ENCODE results near the gene RUSC1. TPM values are rescaled to one million over a fixed set of nuclear protein-coding genes. Genes with fewer than 3 reads are reported as not detected.

Gene RUSC1
- total and polyA plus RNA-seq, 2 of the 8 experiments (the other 6 are each of a cell fraction or from before 2014, with no cell fraction given): 54.6 to 90.4 TPM

- Histone ChIP-seq H4K5ac (ENCODE audit: insufficient read length, low read depth, low read length) (no peak overlapping the region), H2AFZ (ENCODE audit: low read length) (no peak overlapping the region), H3K27ac (ENCODE audit: low read depth, low read length) (no peak overlapping the region), H3K14ac (ENCODE audit: insufficient read length) (no peak overlapping the region), H2BK15ac (ENCODE audit: low read length) (no peak overlapping the region), H4K8ac (ENCODE audit: extremely low read depth, insufficient read depth, low read length) (no peak overlapping the region), H4K91ac (replicated peaks; ENCODE audit: insufficient read length, low read length) (peak overlapping the region; percentile 59), H4K20me1 (replicated peaks in 1 of 2; ENCODE audit: control insufficient read depth in 1 of 2, insufficient read depth in 2 of 2, low read length in 2 of 2) (peaks cover 0 to 4% of the 10 kb centered on the region in 2 experiments), H3K27me3 (replicated peaks in 1 of 4; ENCODE audit: control insufficient read depth in 3 of 4, extremely low read depth in 1 of 4, insufficient read depth in 3 of 4, low read length in 3 of 4) (no peaks in the 10 kb centered on the region; a peak in 1 of 7 replicates), H2BK120ac (replicated peaks; ENCODE audit: low read depth, low read length) (no peak overlapping the region), H3K9me3 (ENCODE audit: insufficient read depth in 2 of 2, low read depth in 1 of 2, low read length in 1 of 2) (no peaks in the 10 kb centered on the region), H2BK20ac (ENCODE audit: low read length) (peak overlapping the region; percentile 48; the same call in 1 of the 2 replicates), H3K18ac (ENCODE audit: extremely low read depth, low read length) (no peak overlapping the region), H2BK12ac (ENCODE audit: low read depth, low read length) (0 out of 2 replicates have a peak overlapping the region, but pooled peaks have one; percentile 63), H3K79me1 (ENCODE audit: low read depth, low read length) (peaks cover 2% of the 10 kb centered on the region; the same call in 1 of the 2 replicates), H3K4ac (replicated peaks; ENCODE audit: insufficient read length, low read depth, low read length) (no peak overlapping the region), H3K56ac (replicated peaks; ENCODE audit: insufficient read length, low read depth, low read length) (no peak overlapping the region), H3K4me2 (ENCODE audit: insufficient read depth in 1 of 2, low read depth in 2 of 2, low read length in 2 of 2) (no peak overlapping the region), H3K23me2 (ENCODE audit: low read depth, low read length) (peaks cover 7% of the 10 kb centered on the region), H3K36me3 (ENCODE audit: control insufficient read depth in 2 of 4, insufficient read depth in 4 of 4, low read length in 3 of 4) (no peaks in the 10 kb centered on the region), H3K79me2 (ENCODE audit: control insufficient read depth in 1 of 2, insufficient read depth in 2 of 2, low read length in 2 of 2) (peaks cover 3 to 8% of the 10 kb centered on the region in 2 experiments; a peak in 3 of 4 replicates), H3K4me3 (ENCODE audit: extremely low read depth in 1 of 4, insufficient read depth in 2 of 4, low read depth in 3 of 4, low read length in 4 of 4) (no peak overlapping the region), H2AK5ac (ENCODE audit: low read depth, low read length) (no peak overlapping the region), H3K4me1 (replicated peaks in 1 of 4; ENCODE audit: control insufficient read depth in 3 of 4, insufficient read depth in 4 of 4, low read length in 3 of 4) (peaks cover 0 to 5% (median 2%) of the 10 kb centered on the region in 4 experiments; a peak in 5 of 7 replicates), H3K23ac (ENCODE audit: insufficient read length) (no peak overlapping the region), H3K9ac (replicated peaks in 1 of 4; ENCODE audit: extremely low read depth in 1 of 4, low read depth in 3 of 4, low read length in 3 of 4) (no peak overlapping the region), H2BK5ac (ENCODE audit: low read depth, low read length) (no peak overlapping the region)
- DNase-seq (ENCODE audit: low read depth in 1 of 2, low spot score in 2 of 2) (no peak), FAIRE-seq (no peak)
- 86% methylated on average over 11 of the region's 11 CpGs; no CpG with 5 or more reads in 1 of the 2 experiments for WGBS, 2 experiments (ENCODE audit: extremely low coverage in 1 of 2, insufficient coverage in 1 of 2, insufficient read length in 1 of 2, insufficient replicate concordance in 2 of 2, low coverage in 1 of 2, low lambda C conversion rate in 2 of 2, missing lambda C conversion rate in 1 of 2)
- CTCF ChIA-PET (ENCODE audit: partially characterized antibody): interaction anchor here (1.1 to 6.4 kb wide), 3 partner anchors 23 to 53 kb away, joined by 4 to 103 read pairs (median 79); no protein-coding TSS in a partner anchor
- POLR2A ChIA-PET (ENCODE audit: partially characterized antibody): interaction anchor here (1.7 to 2.6 kb wide), 2 partner anchors 13 to 18 kb away, joined by 7 to 9 read pairs; no protein-coding TSS in a partner anchor
- TF ChIP-seq POLR2A (IDR thresholded peaks at IDR 0.05; ENCODE audit: control extremely low read depth in 1 of 2, low read depth in 2 of 2, low read length in 2 of 2) (no peak), RFX5 (IDR thresholded peaks at IDR 0.05; ENCODE audit: borderline replicate concordance, low read depth, low read length) (no peak), PHF8 (conservative IDR thresholded peaks at IDR 0.05; ENCODE audit: low read depth, low read length) (no peak), EZH2 (IDR thresholded peaks at IDR 0.05; ENCODE audit: low read depth, low read length, severe bottlenecking) (no peak), ATF2 (IDR thresholded peaks at IDR 0.05; ENCODE audit: low read length) (no peak), POLR2AphosphoS5 (IDR thresholded peaks at IDR 0.05; ENCODE audit: low read depth, low read length) (no peak), HDAC6 (IDR thresholded peaks at IDR 0.05; ENCODE audit: low read depth, low read length) (no peak), MAFK (IDR thresholded peaks at IDR 0.05; ENCODE audit: low read depth, low read length) (no peak), SP4 (IDR thresholded peaks at IDR 0.05; ENCODE audit: low read length) (no peak), KDM4A (IDR thresholded peaks at IDR 0.05; ENCODE audit: low read depth, low read length, severe bottlenecking) (no peak), SUZ12 (IDR thresholded peaks at IDR 0.05; ENCODE audit: low read length) (no peak), EGR1 (IDR thresholded peaks at IDR 0.05; ENCODE audit: borderline replicate concordance, low read depth, low read length) (no peak)
Measured at GRCh38 chr1:155304558-155305063, 16.1 kb upstream of the RUSC1 start.
